Uterus (tissue), 2 donors: ENCODE results near the gene FCN3.

Experiments used
- CTCF ChIP-seq, 4 experiments: fragments of 200-600 bp in 2 of 4; fragments of 450-650 bp in 2 of 4; sonication (generic) in 2 of 4; IDR thresholded peaks; one replicate each; pipeline ENCODE4 v1.5.1; 2016 to 2019; ENCODE audit warnings: antibody characterized with exemption in 4 of 4, mild to moderate bottlenecking in 2 of 4, moderate library complexity in 1 of 4
- POLR2A ChIP-seq, 2 donors: fragments of 450-650 bp; IDR thresholded peaks; one replicate each; pipeline ENCODE4 v1.6.1; 2016; ENCODE audit warnings: antibody characterized with exemption in 2 of 2, mild to moderate bottlenecking in 1 of 2, moderate library complexity in 1 of 2

- TF ChIP-seq CTCF (IDR thresholded peaks at IDR 0.05) (no peak), POLR2A (IDR thresholded peaks at IDR 0.05) (no peak)
Measured at GRCh38 chr1:27349784-27350662, 24.6 kb downstream of the FCN3 start.
